GM19023 (cell line): ENCODE results near the gene SUN1.
"Not testable (repeated sequence)": the region's sequence is repeated elsewhere in the genome, so short reads cannot be mapped to it uniquely, and the experiment has no call there.

Experiments
- ATAC-seq: cut with Tn5 transposase; IDR thresholded peaks from one replicate; pipeline ENCODE4 v1.9.1; 2021; ENCODE audit warnings: mild to moderate bottlenecking, moderate library complexity; ENCODE audit not compliant: unreplicated experiment

The SUN1 gene

DNA sequence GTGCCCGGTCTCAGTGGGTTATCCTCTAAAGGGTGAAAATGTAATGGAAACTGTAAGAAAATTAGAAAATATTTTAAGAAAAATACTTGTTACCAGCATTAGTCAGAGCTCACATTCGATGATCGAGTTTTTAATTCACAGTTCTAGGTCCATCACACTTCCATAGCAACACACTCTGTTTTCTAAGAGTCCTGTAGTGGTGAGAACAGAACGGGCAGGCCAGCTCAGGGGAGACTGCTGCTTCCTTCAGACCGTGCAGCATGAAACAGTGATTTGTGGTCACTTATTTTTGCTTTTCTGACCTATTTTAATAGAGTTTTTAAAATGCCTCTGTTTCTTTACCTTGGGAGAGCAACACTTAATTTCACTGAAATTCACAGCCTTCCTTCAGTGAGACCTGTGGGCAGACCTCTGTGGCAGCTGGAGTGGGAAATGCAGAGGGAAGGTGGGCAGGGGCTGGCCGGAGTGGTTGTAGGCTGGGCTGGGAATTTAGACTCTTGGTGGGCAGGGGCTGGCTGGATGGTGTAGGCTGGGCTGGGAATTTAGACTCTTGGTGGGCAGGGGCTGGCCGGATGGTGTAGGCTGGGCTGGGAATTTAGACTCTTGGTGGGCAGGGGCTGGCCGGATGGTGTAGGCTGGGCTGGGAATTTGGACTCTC lies 1.5 kb downstream of the SUN1 start:
- ATAC-seq, result no peak

DNA sequence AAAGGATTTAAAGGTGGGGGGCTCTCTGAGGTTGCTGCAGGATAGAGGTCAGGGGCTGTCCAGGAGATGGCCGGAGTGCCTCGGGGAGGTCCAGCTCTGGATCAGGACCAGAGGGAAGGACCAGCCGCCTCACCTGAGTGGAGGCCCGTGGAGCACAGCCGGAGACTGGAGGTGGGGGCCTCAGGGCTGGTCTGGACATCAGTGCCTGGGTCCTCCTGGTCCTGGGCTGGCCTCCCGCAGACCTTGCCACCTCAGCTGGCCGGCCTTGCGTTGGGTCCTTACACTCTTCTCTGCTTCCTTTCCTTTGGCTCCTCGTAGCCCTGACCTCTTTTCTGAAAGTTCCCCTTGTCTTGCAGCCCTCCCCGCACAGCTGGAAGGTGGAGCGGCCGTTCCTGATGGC lies 2.0 kb downstream of the SUN1 start:
- ATAC-seq, result no peak

DNA sequence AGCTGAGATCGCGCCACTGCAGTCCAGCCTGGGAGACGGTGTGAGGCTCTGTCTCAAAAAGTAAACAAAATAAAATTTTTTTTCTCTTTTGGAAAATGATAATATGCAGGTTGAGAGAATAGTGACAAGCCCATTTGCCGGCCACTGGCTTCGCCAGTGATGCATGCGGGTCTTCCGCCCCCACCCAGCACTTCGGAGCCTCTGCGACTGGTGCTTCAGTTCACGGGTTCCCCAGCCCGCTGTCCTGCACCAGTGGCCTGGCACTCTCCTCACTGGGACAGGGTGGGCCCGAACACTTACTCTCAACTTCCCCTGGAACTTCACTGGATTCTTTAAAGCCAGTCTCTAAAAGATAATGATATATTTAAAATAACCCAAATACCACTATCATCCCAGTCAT lies 2.7 kb downstream of the SUN1 start:
- ATAC-seq, result no peak

DNA sequence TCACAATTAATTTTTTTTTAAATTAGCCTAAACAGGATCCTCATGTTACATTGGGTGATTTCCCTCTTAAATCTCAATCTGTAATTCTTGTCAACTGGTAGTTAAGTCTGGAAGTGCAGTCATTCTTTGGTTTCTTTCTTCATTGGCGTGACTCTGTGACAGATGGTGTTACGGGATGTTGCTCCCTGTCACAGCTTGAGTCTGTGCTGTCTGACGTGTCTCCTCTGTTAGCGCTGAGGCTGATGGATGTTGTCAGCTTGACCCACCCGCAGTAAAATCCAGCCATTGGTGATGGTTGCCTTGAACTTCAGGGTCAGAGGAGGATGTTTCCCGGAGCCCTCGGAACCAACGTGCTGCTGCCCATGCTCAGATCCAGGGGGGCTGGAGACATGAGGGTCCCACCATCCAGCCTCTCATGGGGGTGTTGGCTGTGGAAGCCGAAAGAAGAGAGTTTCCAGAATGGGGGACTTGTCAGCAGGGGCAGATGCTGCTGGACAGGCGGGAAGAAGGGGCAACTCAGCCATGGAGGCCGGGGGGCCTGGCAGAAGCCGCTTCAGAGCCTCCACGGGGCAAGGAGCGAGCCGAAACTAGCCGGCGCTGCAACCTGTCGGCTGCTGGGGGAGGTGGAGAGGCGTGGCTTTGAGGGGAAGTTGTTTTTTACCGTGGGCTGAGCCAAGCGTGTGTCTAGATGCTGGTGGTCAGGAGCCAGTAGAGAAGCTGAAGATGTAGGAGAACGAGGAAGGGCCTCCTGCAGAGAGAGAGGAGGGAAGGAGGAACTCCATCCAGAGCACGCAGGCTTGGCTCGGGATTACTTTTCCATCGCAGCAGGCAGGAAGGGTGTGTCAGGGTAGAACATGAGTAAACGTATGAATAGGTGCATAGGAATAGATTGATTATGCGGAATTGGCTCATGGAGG lies 3.5 kb downstream of the SUN1 start:
- no peak for ATAC-seq

DNA sequence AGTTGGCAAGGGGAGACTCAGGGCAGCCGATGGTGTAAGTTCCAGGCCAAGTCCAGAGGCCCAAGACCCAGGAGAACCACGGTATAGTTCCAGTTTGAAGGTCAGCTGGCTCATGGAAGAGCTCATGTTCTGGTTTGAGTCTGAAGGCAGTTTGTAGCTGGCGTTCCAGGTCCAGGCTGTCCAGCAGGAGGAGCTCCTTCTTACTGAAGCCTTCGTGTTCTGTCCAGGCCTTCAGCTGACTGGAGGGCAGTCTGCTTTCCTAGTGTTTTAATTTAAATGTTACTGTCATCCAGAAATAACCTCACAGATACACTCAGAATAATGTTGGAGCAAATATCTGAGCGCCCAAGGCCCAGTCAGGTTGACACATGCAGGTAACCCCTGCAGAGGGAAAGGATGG lies 4.2 kb downstream of the SUN1 start:
- ATAC-seq, result no peak

DNA sequence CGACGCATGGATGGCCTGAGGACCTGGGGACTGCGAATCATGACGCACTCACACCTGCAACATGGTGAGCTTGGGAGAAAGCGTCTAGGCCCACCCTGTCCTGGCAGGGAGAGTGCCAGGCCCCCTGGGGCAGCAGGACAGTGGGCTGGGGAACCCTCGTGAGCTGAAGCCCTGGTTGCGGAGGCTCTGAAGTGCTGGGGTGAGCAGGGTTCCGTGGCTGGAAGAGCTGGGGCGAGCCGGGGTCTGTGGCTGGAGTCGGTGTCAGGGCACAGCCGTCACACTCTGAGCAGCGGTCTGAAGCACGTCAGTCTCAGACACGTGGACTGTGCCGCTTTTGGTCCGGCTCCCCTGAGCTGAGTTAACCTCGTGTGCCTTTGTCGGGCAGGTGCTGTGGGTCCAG lies 4.7 kb downstream of the SUN1 start:
- ATAC-seq, result no peak

DNA sequence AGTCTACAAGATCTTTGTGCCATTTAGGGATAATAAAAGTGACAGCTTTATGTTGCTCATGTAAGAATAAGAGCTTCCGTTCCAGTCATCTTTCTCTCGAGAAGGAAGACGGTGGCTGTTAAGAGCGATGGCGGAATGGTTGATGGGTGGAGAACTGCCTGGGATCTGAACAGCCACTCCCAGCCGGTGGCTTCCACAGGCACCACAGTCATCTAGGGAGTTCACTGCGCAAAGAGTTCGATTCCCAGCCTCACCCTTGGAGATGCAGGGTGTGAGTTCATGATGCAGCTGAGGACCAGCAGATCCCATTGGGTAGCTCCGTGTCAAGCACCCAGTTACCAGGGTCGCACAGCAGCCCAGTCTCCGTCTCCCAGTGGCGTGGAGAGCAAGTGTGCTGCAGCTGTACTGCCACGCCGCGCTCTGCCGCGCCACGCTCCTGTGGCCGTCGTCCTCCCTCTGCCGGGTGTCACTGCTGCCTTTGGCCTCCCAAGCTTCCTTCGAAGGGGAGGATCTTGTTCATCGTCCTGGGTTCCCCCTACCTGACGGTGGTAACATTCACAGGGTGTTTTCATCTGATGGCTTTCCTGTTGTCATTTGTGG lies 7.8 kb downstream of the SUN1 start:
- ATAC-seq, result no peak

DNA sequence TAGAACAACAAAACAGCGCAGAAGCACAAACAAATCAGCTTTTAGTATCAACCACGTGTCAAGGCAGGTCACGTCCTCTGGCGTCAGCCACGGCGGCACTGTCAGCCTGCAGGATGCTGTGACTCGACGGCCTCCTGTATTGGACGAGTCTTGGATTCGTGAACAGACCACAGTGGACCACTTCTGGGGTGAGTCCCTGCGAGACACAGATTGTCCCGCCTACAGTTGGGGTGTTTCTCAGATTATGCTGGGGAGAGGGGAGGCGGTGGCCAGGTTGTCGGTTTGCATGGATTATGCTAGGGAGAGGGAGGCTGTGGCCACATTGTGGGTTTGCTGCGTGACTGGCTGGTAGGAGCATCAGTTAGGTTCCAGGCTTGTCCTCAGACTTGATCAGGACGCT lies 9.7 kb downstream of the SUN1 start:
- ATAC-seq, result no peak

DNA sequence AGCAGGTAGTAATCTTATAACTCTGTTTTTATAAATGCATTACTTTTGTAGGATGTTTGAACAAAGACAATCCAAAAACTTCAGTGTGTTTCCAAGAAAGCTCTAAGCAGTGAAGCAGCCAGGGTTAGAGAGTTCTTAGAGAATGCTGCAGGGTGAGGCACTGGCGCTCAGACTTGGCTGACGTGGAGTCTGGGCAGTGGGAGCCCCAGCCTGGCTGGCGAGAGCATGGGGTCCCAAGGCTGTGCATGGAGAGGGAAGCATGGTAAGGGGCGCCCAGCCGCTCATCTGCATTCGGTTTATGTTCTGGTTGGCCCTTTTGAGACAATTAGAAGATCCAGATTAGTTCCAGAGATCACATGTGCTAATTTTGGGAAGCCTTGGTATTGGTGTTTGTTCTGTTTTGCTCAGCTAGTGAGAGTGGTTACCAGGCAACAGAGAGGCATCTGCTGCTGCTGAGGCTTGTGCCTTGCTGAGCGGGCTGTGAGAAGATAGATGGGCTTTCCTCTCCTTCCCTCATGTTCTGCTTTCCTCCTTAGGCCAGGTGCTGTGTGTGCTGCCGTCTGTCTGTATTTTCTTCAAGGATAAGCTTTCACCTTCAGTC lies 10.3 kb downstream of the SUN1 start:
- no peak for ATAC-seq

DNA sequence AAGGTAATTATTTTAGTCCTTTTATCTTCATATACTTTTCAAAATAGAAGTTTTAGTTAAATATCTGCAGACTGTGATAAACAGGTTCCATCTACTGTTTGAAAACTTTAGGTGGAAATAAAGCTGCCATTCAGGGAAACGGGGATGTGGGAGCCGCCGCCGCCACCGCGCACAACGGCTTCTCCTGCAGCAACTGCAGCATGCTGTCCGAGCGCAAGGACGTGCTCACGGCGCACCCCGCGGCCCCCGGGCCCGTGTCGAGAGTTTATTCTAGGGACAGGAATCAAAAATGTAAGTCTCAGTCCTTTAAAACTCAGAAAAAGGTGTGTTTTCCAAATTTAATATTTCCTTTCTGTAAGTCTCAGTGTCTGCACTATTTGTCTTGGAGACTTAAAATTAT lies 11.0 kb downstream of the SUN1 start:
- no peak for ATAC-seq

DNA sequence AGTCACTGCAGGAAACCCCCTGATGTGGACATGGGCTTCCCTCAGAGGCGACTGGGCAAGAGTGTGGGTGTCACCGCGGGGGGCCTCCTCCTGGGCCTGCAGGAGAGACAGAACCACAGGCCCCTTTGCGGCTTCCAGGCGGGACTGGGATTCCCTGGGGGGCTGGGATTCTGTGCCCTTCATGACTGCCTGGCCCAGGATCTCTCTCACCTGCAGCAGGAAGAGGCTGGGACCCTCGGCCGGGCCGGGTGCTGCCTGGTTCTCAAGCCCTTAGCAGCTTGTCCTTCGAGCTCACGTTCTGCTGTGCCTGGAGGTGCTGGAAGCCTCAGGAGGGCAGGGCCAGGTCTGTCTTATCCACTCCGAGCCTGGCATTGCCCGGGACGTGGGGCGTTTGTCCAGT lies 11.8 kb downstream of the SUN1 start:
- ATAC-seq, result no peak

DNA sequence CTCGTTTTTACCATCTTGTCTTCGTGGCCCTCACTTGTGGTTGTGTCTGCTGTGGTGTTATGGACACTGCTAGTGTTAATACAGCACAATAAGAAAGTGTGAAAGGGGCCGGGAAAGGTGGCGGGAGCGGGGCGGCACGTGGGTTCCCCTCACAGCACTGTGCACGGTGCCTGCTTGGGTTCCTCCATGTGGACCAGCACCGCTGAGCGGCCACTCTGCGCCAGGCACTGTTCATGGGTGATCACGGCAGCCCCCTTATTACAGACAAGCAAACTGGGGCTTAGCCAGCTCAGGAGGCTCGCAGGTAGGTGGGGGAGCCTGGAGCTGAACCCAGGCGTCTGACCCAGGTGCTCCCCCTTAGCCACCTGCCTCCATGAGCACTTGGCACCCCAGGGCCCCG lies 12.2 kb downstream of the SUN1 start:
- ATAC-seq, result no peak

DNA sequence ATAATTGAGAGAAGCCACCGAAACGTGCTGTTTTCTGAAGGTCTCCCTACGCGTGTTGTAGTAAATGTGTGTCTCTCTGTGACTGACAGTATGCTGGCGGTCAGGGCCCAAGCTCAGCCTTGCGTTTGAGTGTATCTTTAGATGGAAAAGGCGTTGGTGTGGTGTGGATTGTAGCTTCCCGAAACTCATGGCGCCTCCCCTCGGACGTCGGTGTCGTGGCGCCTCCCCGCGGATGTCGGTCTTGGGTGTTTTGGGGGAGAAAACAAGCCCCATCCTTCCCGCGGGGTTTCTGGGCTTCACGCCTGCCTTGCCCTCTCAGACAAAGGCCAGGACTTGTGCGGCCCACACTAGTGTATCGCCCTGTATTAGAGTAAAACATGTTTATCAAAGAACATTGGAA lies 12.8 kb downstream of the SUN1 start:
- ATAC-seq, result no peak

DNA sequence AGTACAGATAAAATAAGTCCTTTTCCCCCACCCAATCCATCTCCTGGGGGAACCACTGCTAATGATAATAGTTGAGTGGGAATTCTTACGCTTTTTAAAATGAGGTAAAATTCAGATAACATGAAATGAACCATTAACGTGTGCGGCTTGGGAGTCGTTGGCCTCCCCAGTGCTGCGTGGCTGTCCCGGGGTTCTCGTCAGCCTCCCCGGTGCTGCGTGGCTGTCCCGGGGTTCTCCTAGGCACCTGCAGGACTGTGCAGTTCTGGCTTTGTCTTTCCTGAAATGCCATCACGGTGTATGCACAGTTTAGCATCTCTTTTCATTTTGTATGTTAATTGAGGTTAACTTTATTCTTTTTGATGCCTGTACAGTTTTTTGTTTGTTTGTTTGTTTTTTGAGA lies 13.5 kb downstream of the SUN1 start:
- ATAC-seq, result no peak

DNA sequence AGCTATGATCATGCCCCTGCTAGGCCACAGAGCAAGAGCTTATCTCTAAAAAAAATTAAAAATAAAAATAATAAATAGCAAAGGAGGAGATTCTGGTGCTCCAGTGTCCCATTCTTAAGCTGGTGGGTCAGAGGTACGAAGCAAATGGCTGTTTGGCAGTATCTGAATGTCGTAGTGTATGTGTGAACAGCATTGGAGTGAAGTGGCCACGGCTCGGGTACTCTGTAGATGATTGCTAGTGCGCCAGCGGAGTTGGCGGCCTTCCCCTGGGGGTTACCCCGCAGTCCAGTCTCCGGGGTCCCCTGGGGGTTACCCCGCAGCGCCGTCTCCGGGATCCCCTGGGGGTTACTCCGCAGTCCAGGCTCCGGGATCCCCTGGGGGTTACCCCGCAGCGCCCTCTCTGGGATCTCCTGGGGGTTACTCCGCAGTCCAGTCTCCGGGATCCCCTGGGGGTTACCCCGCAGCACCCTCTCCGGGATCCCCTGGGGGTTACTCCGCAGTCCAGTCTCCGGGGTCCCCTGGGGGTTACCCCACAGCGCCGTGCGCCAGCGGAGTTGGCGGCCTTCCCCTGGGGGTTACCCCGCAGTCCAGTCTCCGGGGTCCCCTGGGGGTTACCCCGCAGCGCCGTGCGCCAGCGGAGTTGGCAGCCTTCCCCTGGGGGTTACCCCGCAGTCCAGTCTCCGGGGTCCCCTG lies 14.8 kb downstream of the SUN1 start:
- ATAC-seq, result not testable (repeated sequence)

DNA sequence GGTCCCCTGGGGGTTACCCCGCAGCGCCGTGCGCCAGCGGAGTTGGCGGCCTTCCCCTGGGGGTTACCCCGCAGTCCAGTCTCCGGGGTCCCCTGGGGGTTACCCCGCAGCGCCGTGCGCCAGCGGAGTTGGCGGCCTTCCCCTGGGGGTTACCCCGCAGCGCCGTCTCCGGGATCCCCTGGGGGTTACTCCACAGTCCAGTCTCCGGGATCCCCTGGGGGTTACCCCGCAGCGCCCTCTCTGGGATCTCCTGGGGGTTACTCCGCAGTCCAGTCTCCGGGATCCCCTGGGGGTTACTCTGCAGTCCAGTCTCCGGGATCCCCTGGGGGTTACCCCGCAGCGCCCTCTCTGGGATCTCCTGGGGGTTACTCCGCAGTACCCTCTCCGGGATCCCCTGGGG lies 15.5 kb downstream of the SUN1 start:
- ATAC-seq, result not testable (repeated sequence)

DNA sequence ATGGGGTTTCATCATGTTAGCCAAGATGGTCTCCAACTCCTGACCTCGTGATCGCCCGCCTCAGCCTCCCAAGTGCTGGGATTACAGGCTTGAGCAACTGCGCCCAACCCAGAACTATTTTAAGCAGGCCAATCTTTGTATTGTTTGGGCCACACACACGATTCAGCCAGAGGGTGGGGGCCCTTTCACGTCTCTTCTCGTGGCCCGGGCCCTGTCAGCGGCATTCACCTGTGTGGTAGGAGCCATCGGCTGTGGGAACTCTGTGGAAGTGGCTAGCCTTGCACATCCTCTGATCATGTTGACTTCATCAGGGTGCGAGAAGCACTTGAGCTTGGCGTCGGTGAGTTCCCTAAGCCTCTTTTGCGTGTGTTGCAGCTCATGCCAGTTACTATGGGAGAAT lies 16.9 kb downstream of the SUN1 start:
- ATAC-seq, result no peak

DNA sequence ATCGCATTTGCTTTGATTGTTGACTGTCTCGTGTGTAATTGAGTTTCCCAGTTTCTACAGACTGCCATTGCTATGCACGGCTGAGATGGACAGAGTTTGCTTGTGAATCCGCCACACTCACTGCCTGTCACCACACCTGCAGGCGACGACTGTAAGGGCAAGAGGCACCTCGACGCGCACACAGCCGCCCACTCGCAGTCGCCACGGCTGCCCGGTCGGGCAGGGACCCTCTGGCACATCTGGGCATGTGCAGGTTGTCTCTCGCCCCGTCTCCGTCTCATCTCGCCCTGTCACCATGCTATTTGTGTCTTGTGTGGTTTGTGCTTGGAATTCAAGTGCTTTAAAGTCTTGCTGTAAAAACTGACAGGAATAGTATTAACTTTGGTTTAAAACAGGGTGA lies 17.5 kb downstream of the SUN1 start:
- ATAC-seq, result no peak

DNA sequence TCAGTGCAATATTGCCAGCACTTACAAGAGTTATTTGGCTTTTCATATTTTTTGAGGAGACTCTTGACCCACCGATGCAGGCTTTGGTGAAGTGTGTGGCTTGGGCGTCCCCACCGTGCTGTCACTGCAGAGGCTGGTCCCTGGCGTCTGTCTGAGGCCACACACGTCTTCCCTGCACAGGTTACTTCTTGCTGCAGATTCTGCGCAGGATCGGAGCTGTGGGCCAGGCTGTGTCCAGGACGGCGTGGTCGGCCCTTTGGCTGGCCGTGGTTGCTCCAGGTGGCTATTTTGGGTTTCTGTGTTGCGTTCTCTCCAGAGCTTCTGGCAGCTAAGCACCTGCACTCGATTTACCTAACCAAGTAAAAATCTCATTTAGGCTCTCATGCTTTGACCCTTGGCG lies 18.9 kb downstream of the SUN1 start:
- no peak for ATAC-seq

DNA sequence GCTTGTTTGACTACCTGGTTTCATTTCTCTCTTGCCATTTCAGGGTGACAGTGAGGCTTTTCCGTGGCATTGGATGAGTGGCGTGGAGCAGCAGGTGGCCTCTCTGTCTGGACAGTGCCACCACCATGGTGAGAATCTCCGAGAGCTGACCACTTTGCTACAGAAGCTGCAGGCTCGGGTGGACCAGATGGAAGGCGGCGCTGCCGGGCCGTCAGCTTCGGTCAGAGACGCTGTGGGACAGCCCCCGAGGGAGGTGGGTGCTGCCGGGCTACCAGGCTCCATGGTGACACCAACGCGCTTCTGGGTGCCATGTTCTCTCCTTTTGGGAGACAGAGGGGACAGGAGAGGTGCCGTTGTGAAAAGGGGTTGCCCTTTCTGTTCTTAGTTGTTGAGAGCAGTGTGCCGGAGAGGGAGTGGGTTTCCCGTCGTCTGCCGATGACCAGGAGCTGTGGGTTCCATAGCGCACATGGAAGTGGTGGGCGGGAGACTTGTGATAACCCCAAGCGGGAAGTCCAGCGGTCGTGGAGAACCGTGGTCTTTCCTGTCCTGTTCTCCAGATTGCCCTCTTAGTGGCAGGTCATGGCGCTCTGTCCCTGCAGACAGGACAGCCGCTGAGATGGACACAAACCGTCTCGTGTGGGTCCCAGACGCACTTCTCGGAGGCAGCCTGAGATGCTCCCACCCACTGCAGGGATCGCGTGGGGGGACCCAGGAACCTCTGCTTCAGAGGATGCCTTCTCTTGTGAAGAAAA lies 21.3 kb downstream of the SUN1 start:
- ATAC-seq, result no peak
